ENCODE measurements around the gene SNTA1.
"Not testable (repeated sequence)": the region's sequence is repeated elsewhere in the genome, so short reads cannot be mapped to it uniquely, and the experiment has no call there.

Gene SNTA1

DNA sequence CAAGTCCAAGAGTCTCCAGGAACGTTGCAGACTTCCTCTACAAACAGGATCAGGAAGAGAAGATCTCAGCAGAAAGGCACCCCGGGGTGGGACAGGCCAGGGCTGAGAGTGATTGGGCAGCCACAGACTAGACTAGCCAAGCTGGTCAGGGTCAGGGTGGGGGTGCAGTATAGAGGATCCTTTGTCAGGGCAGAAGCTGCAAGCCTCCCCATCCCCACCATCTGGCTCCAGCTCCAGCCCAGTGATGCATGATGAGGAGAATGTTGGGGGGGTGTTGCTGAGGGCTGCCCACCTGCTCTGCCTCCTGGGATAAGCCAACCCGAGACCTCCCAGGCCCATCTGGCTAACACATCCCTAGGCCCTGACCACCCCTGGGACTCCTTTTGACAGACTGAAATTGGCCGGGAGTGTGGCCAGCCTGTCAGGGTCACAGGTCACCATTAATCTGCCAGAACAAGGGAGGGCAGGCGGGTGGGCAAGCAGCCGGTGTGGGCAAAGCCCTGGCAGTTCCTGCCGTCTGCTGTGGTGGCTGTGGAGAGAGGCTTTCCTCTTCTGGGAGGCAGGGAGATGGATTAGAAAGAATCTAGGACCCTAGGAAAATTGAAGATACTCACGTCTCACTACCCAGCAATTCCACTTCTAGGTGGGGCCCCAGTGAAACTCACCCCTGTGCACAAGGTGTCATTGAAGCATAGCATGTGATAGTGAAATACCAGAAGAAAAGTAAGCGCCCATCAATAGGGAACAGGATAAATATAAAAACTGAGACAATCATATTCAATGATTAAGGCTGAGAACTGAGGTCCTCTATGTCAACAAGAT, 22.1 kb upstream of the SNTA1 start:
- no peak for DNase-seq

DNA sequence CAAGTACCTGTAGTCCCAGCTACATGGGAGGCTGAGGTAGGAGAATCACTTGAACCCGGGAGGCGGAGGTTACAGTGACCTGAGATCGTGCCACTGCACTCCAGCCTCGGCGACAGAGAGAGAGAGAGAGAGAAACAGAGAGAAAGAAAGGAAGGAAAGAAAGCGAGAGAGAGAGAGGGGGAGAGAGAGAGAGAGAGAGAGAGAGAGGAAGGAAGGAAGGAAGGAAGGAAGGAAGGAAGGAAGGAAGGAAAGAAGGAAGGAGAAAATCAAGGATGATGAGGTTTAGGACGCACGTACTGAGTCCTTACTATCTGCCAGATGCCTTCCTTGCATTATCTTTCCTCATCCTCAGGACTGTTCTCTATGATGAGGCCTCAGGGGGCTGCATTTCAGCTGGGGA, 21.2 kb upstream of the SNTA1 start:
- not testable (repeated sequence) for DNase-seq

DNA sequence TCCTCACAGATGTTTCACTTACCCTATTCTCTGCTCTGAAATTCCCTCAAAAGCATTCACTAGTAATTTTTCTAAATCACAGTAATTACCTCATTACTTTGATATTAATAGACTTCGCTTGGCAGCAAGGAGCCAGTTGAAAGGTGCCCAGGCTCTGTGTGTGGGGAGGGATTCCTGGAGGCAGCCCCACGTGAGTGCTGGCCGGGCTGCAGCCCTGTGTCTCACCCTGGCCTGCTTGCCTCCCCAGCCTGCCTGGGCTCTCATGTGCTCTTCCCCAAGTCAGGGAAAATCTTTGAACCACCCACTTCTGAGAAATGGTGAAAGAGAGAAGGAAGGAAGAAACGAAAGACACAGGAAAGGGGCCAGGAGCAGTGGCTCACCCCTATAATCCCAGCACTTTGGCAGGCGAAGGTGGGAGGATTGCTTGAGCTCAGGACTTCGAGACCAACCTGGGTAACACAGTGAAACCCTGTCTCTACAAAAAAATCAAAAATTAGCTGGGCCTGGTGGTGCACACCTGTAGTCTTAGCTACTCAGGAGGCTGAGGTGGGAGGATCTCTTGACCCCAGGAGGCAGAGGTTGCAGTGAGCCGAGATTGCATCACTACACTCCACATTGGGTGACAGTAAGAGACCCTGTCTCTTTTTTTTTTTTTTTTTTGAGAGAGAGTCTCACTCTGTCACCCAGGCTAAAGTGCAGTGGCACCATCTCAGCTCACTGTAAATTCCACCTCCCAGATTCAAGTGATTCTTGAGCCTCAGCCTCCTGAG, 20.0 kb upstream of the SNTA1 start:
- no peak for DNase-seq

DNA sequence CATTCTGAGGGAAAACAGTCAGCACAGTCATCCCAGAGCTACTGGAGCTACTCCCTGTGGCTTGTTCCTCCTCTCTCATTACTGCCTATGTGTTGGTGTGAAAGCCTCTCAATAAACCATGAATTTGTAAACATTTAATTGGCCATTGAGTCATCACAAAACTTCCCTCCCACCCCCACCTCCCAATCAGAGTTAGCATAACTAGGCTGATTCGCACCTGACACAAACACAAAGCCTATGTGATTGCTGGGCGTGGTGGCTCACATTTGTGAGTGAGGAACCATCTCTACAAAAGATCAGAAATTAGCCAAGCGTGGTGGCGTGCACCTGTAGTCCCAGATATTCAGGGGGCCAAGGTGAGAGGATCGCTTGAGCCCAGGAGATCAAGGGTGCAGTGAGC, 17.1 kb upstream of the SNTA1 start:
- DNase-seq, result no peak

DNA sequence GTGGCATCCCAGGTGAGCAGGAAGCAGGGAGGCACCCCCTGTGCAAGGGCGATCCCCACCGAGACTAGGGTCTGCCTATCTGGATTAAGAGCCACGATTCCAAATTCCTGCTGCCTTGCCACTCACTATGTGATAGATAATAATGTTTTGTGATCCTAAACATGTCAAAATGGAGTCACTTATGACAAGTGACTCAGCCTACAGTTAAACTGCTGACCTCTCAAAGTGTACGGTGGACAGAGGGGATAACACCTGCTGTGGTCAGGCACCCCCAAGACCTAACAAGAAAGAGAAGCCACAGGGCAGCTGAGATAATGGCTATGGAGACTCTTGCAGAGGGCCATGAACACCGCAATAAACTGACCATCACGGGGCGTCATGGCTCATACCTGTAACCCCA, 16.0 kb upstream of the SNTA1 start:
- DNase-seq, result no peak

DNA sequence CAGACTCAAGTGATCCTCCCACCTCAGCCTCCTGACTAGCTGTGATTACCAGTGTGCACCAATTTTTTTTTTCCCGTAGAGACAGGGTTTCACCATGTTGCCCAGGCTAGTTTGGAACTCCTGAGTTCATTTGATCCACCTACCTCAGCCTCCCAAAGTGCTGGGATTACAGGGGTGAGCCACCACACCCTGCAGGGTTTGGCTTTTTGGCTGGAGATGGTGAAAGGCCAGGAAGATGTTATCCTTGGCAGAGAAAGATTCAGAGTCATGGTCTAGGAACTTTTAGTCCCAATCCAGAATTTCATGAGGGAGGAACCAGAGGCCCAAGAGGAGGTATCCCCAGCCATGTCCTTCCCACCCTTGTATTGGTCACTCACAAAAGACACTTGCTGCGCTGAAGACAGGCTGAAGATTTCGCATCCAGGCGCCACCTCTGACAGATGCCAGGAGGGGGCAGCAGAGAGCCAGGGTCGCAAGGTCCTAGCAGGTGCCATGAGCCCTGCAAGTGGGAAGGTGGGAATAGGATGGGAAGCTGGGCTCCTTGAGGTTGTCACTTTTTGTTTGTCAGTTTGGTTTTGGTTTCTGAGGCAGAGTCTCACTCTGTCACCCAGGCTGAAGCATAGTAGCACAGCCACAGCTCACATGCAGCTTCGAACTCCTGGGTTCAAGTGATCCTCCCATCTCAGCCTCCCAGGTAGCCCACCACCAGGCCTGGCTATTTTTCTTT, 13.5 kb upstream of the SNTA1 start:
- peak; percentile 87 to 90 for DNase-seq

DNA sequence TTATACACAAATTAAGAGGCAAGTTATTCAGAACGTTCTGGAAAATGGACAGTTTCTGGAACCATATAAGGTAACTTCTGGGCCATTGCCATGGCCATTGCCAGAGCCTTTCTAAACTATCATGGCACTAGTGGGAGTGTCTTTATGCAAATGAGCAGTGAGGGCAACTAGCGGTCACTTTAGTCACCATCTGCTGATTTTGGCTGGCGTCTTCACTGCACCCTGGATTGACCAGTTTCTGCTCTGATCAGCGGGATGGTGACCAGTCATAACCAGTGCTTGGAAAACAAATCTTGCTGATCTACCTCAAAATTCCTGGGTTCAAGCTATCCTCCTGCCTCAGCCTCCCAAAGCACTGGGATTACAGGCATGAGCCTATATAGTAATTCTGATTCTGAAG, 7.3 kb upstream of the SNTA1 start:
- no peak for DNase-seq

DNA sequence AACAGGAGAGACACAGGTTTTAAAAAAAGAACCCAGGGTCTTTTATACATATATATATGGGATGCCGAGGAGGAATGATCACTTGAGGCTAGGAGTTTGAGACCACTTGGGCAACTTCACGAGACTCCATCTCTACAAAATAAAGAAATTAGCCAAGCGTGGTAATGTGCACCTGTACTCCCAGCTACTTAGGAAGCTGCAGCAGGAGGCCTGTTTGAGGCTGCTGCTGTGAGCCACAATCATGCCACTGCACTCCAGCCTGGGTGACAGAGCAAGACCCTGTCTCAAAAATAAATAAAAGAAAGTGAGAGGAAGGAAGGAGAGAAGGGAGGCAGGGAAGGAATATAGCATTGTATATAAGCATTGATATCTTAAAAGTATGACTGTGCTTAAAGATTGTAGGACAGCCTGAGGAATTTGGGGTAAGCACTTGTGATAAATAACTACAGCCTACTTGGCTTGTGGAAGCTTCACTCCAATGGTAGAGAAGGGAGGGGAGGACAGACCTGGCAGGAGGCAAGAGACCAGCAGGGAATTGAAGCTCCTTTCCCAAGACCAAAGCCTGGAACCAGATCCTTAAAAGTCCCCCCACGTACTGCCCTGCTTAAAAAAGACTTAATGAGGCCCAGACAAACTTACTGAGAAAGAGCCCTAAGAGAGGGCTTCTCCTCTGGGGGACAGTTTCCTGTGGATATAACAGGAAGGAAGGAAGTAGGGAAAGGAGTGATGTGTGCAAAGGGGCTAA, 2.5 kb upstream of the SNTA1 start:
- no peak for DNase-seq

DNA sequence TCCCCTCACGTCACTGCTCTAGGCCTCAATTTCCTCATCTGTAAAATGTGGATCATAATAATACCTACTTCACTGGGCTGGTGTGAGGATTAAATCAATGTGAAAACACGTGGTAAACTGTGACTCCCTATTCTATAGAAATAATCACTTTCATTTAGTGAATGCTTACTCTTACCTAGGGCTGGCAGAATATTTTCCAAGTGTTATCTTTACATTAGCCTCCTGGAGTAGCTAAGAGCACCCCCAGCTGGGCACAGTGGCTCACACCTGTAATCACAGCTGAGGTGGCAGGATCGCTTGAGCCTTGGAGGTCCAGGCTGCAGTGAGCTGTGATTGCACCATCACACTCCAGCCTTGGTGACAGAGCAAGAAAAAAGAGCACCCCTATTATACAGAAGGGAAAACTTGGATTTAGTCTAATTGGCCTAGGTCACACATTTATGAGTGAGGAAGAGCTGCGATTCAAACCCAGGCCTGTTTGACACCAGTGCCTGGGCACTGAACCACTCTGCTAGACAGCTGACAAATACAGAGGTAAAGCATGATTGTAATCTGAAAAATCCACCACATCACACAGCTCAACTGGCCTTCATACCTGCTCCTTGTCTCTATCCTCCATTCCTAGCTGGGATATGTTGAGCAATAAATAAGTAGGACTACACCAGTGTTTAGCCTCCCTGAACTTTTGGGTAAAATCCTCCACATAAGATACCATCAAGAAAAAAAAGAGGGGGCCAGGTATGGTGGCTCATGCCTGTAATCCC, 1.4 kb upstream of the SNTA1 start:
- DNase-seq, result peak; percentile 21 to 40

DNA sequence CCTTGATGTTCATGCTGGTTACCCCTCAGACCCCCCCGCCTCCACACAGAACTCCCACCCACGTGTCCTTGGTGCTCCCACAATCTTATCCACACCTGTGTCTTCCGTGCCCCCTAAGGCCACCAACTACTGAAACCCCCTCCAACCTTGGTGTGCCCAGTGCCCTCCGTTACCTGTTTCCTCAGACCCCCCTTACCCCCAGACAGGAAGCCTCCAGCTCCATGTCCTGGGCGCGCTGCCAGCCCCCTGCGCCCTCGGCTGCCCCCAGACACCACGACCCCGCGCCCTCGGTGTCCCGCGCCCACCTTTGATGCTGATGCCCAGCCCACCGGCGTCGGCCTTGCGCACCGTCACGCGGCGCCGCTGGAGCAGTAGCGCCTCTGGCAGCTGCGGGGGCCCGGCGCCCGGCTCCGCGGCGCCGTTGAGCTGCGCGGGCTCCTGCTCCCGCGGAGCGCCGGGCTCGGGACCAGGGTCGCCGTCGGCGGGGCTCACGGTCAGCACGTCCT, 504 bp downstream of the SNTA1 start:
- DNase-seq, result no peak

DNA sequence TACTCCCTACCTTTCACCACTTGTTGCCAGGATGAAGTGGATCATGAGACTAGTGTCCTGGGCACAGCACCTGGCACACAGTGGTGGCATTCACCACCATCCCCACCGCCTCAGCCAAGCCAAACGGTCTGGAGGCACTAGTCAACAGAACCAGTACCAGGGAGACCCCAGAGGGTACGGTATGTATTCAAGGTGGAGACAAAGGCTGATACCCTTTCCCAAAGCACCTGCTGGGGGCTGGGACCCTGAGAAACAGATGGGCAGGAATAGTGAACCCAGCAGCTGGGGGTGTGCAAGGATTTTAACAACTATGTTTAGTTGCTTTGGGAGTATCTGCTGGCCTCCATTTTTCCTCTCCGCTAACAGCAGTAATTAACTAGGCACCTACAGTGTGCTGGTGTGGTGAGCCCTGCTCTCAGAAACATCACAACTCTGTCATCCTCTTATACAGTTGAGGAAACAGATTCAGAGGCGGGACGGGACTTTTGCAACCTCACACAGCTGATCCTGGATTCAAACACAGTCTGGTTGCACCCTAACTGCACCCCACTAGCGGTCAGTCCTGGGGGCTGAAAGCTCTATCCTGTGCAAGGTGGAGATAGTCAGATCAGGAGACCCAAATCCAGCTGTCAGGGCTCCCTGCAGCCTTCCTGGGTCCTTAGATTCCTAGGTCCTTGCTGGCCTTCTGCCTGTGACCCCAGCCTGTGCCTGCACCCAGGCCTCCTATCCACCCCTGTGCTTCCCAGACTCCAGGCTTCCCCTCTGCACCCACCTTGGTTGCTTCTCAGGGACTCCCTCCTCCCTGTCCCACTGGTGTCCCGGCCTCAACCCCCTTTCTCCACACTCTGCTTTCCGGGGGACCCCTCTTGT, 1.2 kb downstream of the SNTA1 start:
- no peak for DNase-seq

DNA sequence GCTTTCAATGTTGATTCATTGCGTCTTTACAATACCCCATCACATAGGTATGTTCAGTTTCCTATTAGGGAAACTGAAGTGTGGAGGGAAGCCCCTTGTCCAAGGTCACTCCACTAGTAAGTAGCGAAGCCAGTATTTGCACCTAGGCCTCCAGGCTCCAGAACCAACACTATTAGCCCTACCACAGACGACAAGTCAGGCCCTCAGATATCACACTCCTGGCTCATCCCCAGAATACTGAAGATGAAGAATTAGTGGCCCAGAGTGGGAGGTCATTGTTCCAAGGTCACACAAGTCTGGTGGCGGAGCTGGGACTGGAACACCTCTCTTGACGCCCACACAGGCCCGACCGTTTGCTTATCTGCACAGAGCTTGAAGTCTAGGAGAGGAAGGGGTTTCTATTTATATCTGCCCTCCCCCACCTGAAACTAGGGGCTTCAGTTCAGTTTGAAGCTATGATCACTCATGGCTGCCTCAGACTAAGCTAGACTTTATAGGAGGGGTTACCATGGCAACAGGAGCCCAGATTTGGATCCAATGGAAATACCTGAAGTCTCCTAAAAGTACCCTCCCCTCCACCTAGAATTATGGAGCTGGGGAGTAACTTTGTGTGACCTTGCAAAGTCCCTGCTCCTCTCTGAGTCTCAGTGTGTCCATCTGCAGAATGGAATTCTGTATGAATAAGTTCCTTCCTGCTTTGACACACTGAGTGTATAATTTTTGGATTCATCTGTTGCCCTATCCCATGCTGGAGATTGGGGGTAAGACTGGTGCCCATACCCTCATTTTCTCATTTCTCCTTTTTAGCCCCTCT, 2.2 kb downstream of the SNTA1 start:
- no peak for DNase-seq

DNA sequence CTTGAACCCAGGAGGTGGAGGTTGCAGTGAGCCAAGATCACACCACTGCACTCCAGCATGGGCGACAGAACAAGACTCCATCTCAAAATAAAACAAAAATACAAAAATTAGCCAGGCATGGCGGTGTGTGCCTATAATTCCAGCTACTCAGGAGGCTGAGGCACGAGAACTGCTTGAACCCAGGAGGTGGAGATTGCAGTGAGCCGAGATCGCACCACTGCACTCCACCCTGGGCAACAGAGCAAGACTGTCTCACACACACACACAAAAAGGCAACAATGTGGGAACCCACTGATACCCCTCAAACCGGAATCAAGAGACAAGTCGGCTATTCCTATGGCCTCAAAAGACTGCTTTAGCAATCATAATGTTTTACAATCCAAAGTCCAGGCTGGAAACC, 3.0 kb downstream of the SNTA1 start:
- DNase-seq, result not testable (repeated sequence)

DNA sequence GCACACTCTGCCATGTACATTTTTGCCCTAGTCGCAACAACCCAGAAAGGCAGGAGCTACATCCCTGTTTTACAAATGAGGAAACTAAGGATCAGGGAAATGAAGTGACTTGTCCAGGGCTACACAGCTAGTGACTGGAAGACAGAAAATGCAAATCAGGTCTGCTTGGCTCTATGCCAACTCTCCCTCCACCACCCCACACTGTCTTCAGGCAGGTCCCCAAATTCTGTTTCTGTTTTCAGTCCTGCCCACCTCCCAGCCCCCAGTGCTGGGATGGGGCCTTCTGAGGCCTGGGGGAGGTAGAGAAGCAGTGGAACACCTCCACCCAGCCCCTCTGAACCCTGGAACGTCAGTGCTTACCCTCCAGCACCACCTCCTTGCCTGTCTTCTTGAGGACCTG, 5.1 kb downstream of the SNTA1 start:
- no peak for DNase-seq

DNA sequence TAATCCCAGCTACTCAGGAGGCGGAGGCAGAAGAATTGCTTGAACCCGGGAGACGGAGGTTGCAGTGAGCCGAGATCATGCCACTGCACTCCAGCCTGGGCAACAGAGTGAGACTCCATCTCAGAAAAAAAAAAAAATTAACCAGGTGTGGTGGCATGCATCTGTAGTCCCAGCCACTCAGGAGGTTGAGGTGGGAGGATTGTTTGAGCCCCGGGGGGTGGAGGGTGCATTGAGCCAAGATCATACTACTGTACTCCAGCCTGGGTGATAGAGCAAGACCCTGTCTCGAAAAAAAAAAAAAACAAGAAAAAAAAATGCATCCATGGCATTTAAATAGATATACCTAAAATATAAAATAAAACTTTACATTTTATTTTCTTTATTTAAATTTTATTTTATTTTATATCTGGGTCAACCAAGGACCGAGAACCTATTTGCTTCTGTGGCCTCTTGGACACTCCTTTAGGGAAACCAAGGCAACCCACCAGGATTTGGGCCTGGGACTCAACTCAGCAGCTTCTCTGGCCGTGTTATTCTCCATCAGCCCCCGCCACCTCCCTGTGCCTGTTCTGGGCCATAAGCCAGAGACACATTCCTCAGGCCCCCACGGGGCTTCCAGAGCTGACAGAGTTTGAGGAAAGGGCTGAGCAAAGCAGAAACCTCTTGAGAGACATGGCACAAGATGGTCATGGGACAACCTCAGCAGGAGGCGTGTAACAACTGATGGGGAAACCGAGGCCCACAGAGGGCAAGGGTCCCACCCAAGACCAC, 6.2 kb downstream of the SNTA1 start:
- no peak for DNase-seq

DNA sequence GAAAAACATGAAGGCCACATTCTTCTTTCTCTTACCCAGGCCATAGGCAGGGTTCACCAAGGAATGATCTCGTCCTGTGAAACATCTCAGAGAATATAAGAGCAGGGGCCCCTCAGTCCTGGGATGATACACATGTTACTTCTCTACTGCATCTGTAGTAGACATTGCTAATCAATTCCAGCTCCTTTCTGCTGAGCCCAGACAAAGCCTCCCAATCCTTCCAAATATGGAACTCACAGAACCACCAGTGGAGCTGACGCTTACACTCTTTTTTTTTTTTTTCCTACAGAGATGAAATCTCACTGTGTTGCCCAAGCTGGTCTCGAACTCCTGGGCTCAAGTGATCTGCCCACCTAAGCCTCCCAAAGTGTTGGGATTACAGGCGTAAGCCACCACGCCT, 9.1 kb downstream of the SNTA1 start:
- no peak for DNase-seq

DNA sequence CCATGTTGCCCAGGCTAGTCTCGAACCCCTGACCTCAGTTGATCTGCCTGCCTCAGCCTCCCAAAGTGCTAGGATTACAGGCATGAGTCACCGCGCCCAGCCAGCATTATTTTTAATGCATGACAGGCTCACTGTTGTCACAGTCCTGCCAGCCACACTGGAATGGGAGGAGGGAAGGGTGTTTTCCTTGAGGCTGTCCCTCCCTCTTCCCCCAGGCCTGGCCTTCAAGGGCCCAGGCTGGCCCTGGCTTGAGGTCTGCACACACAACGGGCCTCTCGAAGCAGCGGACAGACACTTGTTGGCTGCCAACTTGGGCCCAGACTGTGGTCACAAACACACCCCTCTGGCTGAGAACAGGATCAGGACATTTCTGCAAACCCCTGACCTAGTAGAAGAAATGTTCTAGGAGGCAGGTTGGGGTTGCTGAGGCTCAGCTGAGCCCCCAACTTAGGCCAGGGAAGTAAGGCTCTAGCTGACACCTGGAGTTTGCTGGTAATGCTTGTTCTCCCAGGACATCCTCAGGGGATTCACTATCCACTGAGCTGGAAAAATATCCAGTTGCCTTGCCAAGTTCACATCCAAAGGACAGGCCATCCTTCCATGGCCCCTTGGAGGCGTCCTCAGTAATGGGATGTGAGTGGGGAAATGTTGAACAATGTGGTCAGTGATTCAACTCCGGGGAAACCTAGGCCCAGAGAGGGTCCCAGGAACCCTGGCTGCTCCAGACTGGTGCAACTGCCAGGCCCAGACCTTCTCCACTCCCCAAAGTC, 9.9 kb downstream of the SNTA1 start:
- DNase-seq, result no peak

DNA sequence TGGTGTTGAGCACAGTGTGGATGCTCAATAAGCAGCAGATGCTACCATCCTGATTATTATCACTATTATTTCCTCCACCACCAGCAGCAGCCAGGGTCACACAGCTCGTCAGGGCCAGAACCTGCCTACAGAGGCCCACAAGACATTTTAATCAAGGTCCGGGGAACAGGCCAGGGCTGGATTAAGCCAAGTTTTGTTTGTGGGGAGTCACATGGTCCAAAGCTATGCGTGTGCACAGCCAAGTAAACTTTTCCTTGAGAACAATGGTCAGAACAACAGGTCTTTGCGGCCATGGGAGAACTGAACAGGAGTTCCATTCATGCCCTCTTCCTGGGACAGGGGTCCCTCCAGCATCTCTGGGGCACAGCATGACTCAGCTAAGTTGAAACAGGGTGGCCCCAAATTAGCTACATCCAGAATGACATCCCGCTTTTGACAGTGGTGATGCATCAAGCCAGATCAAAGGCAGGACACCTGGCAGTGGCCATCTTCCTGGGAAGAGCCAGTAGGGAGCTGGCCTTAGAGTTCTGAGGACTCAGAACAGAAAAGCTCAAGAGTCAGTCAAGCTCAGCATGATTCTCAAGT, 11.7 kb downstream of the SNTA1 start:
- no peak for DNase-seq

Data from activated CD4-positive, alpha-beta T cell treated with anti-CD3 and anti-CD28 coated beads, Interleukin-2, amount 50 U/mL, for 48 hours (primary cell).